H1 (cell line): Measurements from ENCODE around the gene C6orf136. TPM values are rescaled to one million over a fixed set of nuclear protein-coding genes. Genes with fewer than 3 reads are reported as not detected.

Experiments
- CTCF ChIA-PET: fragments of 300-600 bp; sonication (Branson Sonifier 250); formaldehyde crosslinking; loops from one replicate; lab custom pipeline; 2021; ENCODE audit not compliant: partially characterized antibody; lab: Charles Lee
- POLR2A ChIA-PET: fragments of 300-600 bp; sonication (Branson Sonifier 250); formaldehyde crosslinking; loops from one replicate; lab custom pipeline; 2021; ENCODE audit warnings: inconsistent platforms; ENCODE audit not compliant: partially characterized antibody; lab: Charles Lee
- DNase-seq, 2 experiments: peaks; one replicate each; pipeline versions ENCODE4 v3.0.0 to v3.0.0-alpha.2; 2010 to 2022; ENCODE audit warnings: low spot score in 2 of 2, low read depth in 1 of 2, mixed read lengths in 1 of 2
- FAIRE-seq: peaks from 2 replicates; lab custom pipeline; 2011; peaks lifted over from hg19 to GRCh38; lab: Jason Lieb, UNC
- H2AFZ ChIP-seq: 2 replicates; pipeline ENCODE4 v1.8.1; 2012; ENCODE audit warnings: low read length, inconsistent platforms
- H2AK5ac ChIP-seq: 2 replicates; pipeline ENCODE4 v1.6.1; 2013; ENCODE audit warnings: low read depth, low read length
- H2BK120ac ChIP-seq: replicated peaks from 2 replicates; pipeline ENCODE3; 2013; ENCODE audit warnings: low read depth, low read length, inconsistent platforms
- H2BK12ac ChIP-seq: 2 replicates; pipeline ENCODE4 v1.6.1; 2013; ENCODE audit warnings: low read depth, low read length
- H2BK15ac ChIP-seq: 2 replicates; pipeline ENCODE4 v1.6.1; 2013; ENCODE audit warnings: low read length
- H2BK20ac ChIP-seq: 2 replicates; pipeline ENCODE4 v1.6.1; 2013; ENCODE audit warnings: low read length
- H2BK5ac ChIP-seq: 2 replicates; pipeline ENCODE4 v1.6.1; 2013; ENCODE audit warnings: low read depth, low read length
- H3K14ac ChIP-seq: 2 replicates; pipeline ENCODE4 v1.6.1; 2013; ENCODE audit warnings: inconsistent platforms; ENCODE audit not compliant: insufficient read length
- H3K18ac ChIP-seq: 2 replicates; pipeline ENCODE4 v1.6.1; 2013; ENCODE audit warnings: low read length; ENCODE audit errors: extremely low read depth
- H3K23ac ChIP-seq: 2 replicates; pipeline ENCODE4 v1.6.1; 2013; ENCODE audit warnings: inconsistent platforms; ENCODE audit not compliant: insufficient read length
- H3K23me2 ChIP-seq: 2 replicates; pipeline ENCODE4 v1.6.1; 2013; ENCODE audit warnings: low read depth, low read length
- H3K27ac ChIP-seq: 2 replicates; pipeline ENCODE4 v1.6.1; 2011; ENCODE audit warnings: low read depth, low read length, inconsistent platforms
- H3K27me3 ChIP-seq, 4 experiments: replicated peaks in 1 of 4; 1 replicate in 1 of 4; 2 replicates in 3 of 4; pipeline versions ENCODE4 v1.6.1 to v1.8.1; 2011 to 2013; ENCODE audit warnings: low read length in 3 of 4, mild to moderate bottlenecking in 3 of 4, inconsistent platforms in 2 of 4, mixed read lengths in 2 of 4, moderate library complexity in 1 of 4; ENCODE audit not compliant: control insufficient read depth in 3 of 4, insufficient read depth in 3 of 4; ENCODE audit errors: extremely low read depth in 1 of 4
- H3K36me3 ChIP-seq, 4 experiments: 2 replicates each; pipeline versions ENCODE4 v1.6.1 to v1.8.1; 2011 to 2013; ENCODE audit warnings: mild to moderate bottlenecking in 4 of 4, low read length in 3 of 4, moderate library complexity in 2 of 4, control low read depth in 1 of 4, inconsistent platforms in 1 of 4; ENCODE audit not compliant: insufficient read depth in 4 of 4, control insufficient read depth in 2 of 4
- H3K4ac ChIP-seq: replicated peaks from 2 replicates; pipeline ENCODE3; 2013; ENCODE audit warnings: low read length, low read depth, mixed read lengths, inconsistent platforms; ENCODE audit not compliant: insufficient read length
- H3K4me1 ChIP-seq, 4 experiments: replicated peaks in 1 of 4; 1 replicate in 1 of 4; 2 replicates in 3 of 4; pipeline versions ENCODE4 v1.6.1 to v1.8.1; 2011 to 2013; ENCODE audit warnings: low read length in 3 of 4, inconsistent platforms in 2 of 4, mixed read lengths in 1 of 4; ENCODE audit not compliant: insufficient read depth in 4 of 4, control insufficient read depth in 3 of 4
- H3K4me2 ChIP-seq, 2 experiments: 2 replicates each; pipeline versions ENCODE4 v1.6.1 to v1.8.1; 2011 to 2013; ENCODE audit warnings: low read depth in 2 of 2, low read length in 2 of 2, control low read depth in 1 of 2, inconsistent platforms in 1 of 2, mild to moderate bottlenecking in 1 of 2; ENCODE audit not compliant: insufficient read depth in 1 of 2
- H3K4me3 ChIP-seq, 4 experiments: fragments of 200-600, 300-600 bp in 1 of 4; sonication (generic), shearing (Covaris generic), sonication (Bioruptor Twin) in 1 of 4; 2 replicates each; pipeline versions ENCODE4 v1.5.1 to v1.8.1; 2011 to 2016; ENCODE audit warnings: low read length in 4 of 4, low read depth in 3 of 4, control low read depth in 2 of 4, inconsistent platforms in 2 of 4, mild to moderate bottlenecking in 2 of 4, mixed read lengths in 1 of 4, moderate library complexity in 1 of 4; ENCODE audit not compliant: insufficient read depth in 2 of 4; ENCODE audit errors: extremely low read depth in 1 of 4
- H3K56ac ChIP-seq: replicated peaks from 2 replicates; pipeline ENCODE3; 2013; ENCODE audit warnings: low read depth, mild to moderate bottlenecking, mixed read lengths, low read length, inconsistent platforms; ENCODE audit not compliant: insufficient read length
- H3K79me1 ChIP-seq: 2 replicates; pipeline ENCODE4 v1.6.1; 2013; ENCODE audit warnings: low read depth, low read length, control low read depth
- H3K79me2 ChIP-seq, 2 experiments: 2 replicates each; pipeline versions ENCODE4 v1.6.1 to v1.8.1; 2012 to 2013; ENCODE audit warnings: low read length in 2 of 2, mild to moderate bottlenecking in 2 of 2, inconsistent platforms in 1 of 2; ENCODE audit not compliant: insufficient read depth in 2 of 2, control insufficient read depth in 1 of 2
- H3K9ac ChIP-seq, 4 experiments: replicated peaks in 1 of 4; 1 replicate in 1 of 4; 2 replicates in 3 of 4; pipeline versions ENCODE4 v1.6.1 to v1.8.1; 2011 to 2013; ENCODE audit warnings: low read depth in 3 of 4, low read length in 3 of 4, control low read depth in 2 of 4, mild to moderate bottlenecking in 2 of 4, moderate library complexity in 2 of 4, inconsistent platforms in 1 of 4; ENCODE audit errors: extremely low read depth in 1 of 4
- H3K9me3 ChIP-seq, 2 experiments: 2 replicates each; pipeline versions ENCODE4 v1.6.1 to v1.8.1; 2012 to 2013; ENCODE audit warnings: mild to moderate bottlenecking in 2 of 2, moderate library complexity in 2 of 2, control low read depth in 1 of 2, inconsistent platforms in 1 of 2, low read depth in 1 of 2, low read length in 1 of 2, mixed read lengths in 1 of 2; ENCODE audit not compliant: insufficient read depth in 2 of 2
- H4K20me1 ChIP-seq, 2 experiments: replicated peaks in 1 of 2; 2 replicates each; pipeline versions ENCODE3 to v1.8.1; 2011 to 2013; ENCODE audit warnings: inconsistent platforms in 2 of 2, low read length in 2 of 2, mild to moderate bottlenecking in 1 of 2; ENCODE audit not compliant: insufficient read depth in 2 of 2, control insufficient read depth in 1 of 2
- H4K5ac ChIP-seq: 2 replicates; pipeline ENCODE4 v1.6.1; 2013; ENCODE audit warnings: low read length, low read depth, mixed read lengths, inconsistent platforms; ENCODE audit not compliant: insufficient read length
- H4K8ac ChIP-seq: 2 replicates; pipeline ENCODE4 v1.8.0; 2013; ENCODE audit warnings: mild to moderate bottlenecking, moderate library complexity, low read length, inconsistent platforms; ENCODE audit not compliant: insufficient read depth; ENCODE audit errors: extremely low read depth
- H4K91ac ChIP-seq: replicated peaks from 2 replicates; pipeline ENCODE3; 2013; ENCODE audit warnings: low read length, mixed read lengths, inconsistent platforms; ENCODE audit not compliant: insufficient read length
- HDAC2 ChIP-seq, 2 experiments: fragments of 300-600 bp in 1 of 2; sonication (generic) in 1 of 2; IDR thresholded peaks; 2 replicates each; pipeline ENCODE4 v1.6.1; 2011 to 2012; ENCODE audit warnings: low read depth in 2 of 2, low read length in 2 of 2, mild to moderate bottlenecking in 2 of 2, moderate library complexity in 2 of 2, borderline replicate concordance in 1 of 2, inconsistent platforms in 1 of 2
- KDM4A ChIP-seq: IDR thresholded peaks from one replicate; pipeline ENCODE4 v1.7.1; 2012; ENCODE audit warnings: low read depth, mild to moderate bottlenecking, moderate library complexity, low read length, inconsistent platforms; ENCODE audit not compliant: severe bottlenecking
- MAFK ChIP-seq: IDR thresholded peaks from 2 replicates; pipeline ENCODE4 v1.6.1; 2012; ENCODE audit warnings: low read depth, mild to moderate bottlenecking, improper control_type of control experiment, low read length
- POLR2AphosphoS5 ChIP-seq: IDR thresholded peaks from 2 replicates; pipeline ENCODE4 v1.6.1; 2011; ENCODE audit warnings: low read depth, low read length
- RBBP5 ChIP-seq: IDR thresholded peaks from 2 replicates; pipeline ENCODE4 v1.7.1; 2012; ENCODE audit warnings: low read depth, mild to moderate bottlenecking, inconsistent platforms, low read length, moderate library complexity, borderline replicate concordance
- RXRA ChIP-seq: IDR thresholded peaks from 2 replicates; pipeline ENCODE4 v1.6.1; 2011; ENCODE audit warnings: low read depth, mild to moderate bottlenecking, low read length, moderate library complexity; ENCODE audit not compliant: insufficient read depth
- SAP30 ChIP-seq: fragments of 300-600 bp; sonication (generic); IDR thresholded peaks from 2 replicates; pipeline ENCODE4 v1.7.1; 2012; ENCODE audit warnings: low read length, moderate library complexity, mild to moderate bottlenecking, inconsistent platforms; ENCODE audit not compliant: insufficient read depth, insufficient replicate concordance
- SIRT6 ChIP-seq: IDR thresholded peaks from one replicate; pipeline ENCODE4 v1.7.1; 2012; ENCODE audit warnings: low read length, inconsistent platforms
- SP4 ChIP-seq: IDR thresholded peaks from 2 replicates; pipeline ENCODE4 v1.6.1; 2012; ENCODE audit warnings: low read length, inconsistent platforms
- TBP ChIP-seq: IDR thresholded peaks from 2 replicates; pipeline ENCODE4 v1.6.1; 2011; ENCODE audit warnings: low read depth, low read length, improper control_type of control experiment
- WGBS, 2 experiments: shearing (Covaris generic) in 1 of 2; methylation state at CpG; one replicate each; pipeline versions ENCODE4 v1.1.6 to v1.1.7; 2013 to 2015; ENCODE audit warnings: low lambda C conversion rate in 2 of 2, mixed read lengths in 2 of 2, inconsistent platforms in 1 of 2, low coverage in 1 of 2, missing lambda C conversion rate in 1 of 2; ENCODE audit not compliant: insufficient replicate concordance in 2 of 2, insufficient coverage in 1 of 2, insufficient read length in 1 of 2; ENCODE audit errors: extremely low coverage in 1 of 2, missing lambda C conversion rate in 1 of 2; 5-methylcytosine and 5-hydroxymethylcytosine counted together
- polyA plus RNA-seq, 7 experiments: library from polyadenylated mRNA; depleted of rRNA in 3 of 7; stranded (reverse) in 5 of 7; unstranded in 2 of 7; fragments of >200 nt in 5 of 7; fragments of 200-250 nt in 2 of 7; gene quantifications; 1 replicate in 5 of 7; 2 replicates in 1 of 7; 4 replicates in 1 of 7; pipeline versions ENCODE4 v1.2.1 to v1.2.3, GENCODE V29; 2011 to 2013; ENCODE audit warnings: missing spikeins in 2 of 7, mixed read lengths in 2 of 7
- total RNA-seq: library from RNA; stranded (reverse); fragmentation: NEBNext Ultra II Directional; extraction: Animal tissue kit (Norgen Biotek cat#: 25700); gene quantifications from 2 replicates; pipeline ENCODE4 v1.2.1, GENCODE V29; 2021

The C6orf136 gene
- total and polyA plus RNA-seq, 2 of the 8 experiments (the other 6 are each of a cell fraction or from before 2014, with no cell fraction given), result 20.8 to 23.1 TPM

DNA sequence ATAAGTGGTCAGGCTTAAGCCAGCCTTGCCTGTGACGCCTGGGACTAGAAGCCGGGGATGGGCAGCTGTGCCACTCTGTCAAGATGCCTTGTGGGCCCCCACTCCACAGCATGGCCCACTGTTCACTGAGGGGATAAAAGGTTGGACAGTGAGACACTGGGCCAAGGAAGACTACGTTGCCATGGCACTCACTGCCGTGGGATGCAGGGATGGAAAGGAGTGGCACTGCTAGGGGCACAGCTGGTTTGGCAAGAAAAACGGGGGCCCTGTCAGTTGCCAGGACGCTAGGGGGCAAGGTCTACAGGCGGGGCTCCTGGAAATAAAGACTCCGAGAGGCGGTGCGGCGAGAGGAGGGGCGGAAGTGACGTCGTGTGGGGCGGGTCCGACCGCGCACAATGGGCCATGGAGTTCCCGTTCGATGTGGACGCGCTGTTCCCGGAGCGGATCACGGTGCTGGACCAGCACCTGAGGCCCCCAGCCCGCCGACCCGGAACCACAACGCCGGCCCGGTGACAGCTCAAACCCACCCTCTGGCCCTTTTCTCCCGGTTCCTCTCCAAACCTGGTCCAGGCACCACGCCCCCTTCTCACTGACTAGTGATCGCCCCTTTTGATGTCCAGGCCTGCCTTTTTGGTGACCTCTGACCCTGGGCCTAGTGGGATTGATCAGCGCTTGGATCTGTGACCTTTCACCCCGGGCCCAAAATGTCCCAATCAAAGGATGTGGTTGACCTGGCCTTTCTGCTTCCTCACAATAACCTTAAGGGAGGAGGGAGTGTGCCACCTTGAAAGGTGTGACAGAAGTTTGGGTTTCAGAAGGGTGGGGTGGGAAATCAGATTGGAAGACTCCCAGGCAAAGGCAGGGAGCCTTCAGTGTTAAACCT is 20.2 kb upstream of the C6orf136 start, which contains the start of gene ATAT1:
TSS of gene ATAT1 (plus strand) at position 391 of the 883 bp plus-strand sequence.
- ChIA-PET CTCF (interaction anchor here (0.6 to 1.5 kb wide), 7 partner anchors 14 to 160 kb away, joined by 3 to 5 read pairs (median 3); no protein-coding TSS in a partner anchor), POLR2A (interaction anchor here (0.7 to 7.0 kb wide), 21 partner anchors 8 to 115 kb away, joined by 3 to 62 read pairs (median 5); partner anchors contain the start of genes MDC1, MRPS18B and PPP1R10)
- H3K27ac ChIP-seq, result peak within 1 kb of the TSS; percentile 92
- no peak; the same call in 1 of the 2 replicates for TF ChIP-seq TBP
- no peak for TF ChIP-seq SIRT6
- TF ChIP-seq RBBP5, result no peak
- TF ChIP-seq HDAC2 (IDR thresholded peaks at IDR 0.05; ENCODE audit: borderline replicate concordance in 1 of 2, low read depth in 2 of 2, low read length in 2 of 2), result peak in 1 of 2 experiments; percentile 36; a peak in 1 of 4 replicates
- TF ChIP-seq RXRA, result no peak
- peak; percentile 75 for TF ChIP-seq SAP30
- TF ChIP-seq SP4, result no peak
- peak; percentile 89 for TF ChIP-seq POLR2AphosphoS5
- TF ChIP-seq MAFK, result no peak
- peak; percentile 38 for TF ChIP-seq KDM4A

More for the DNA sequence above, 20.2 kb upstream of the C6orf136 start, which contains the start of gene ATAT1:
- Histone ChIP-seq H2AK5ac (no peak within 1 kb of the TSS), H3K18ac (peak within 1 kb of the TSS; percentile 62), H2BK120ac (no peak within 1 kb of the TSS), H2BK15ac (0 out of 2 replicates have a peak within 1 kb of the TSS, but pooled peaks have one; percentile 77), H3K4me2 (peak within 1 kb of the TSS; percentile 86 to 90), H3K27me3 (no peaks in the 10 kb centered on the region), H3K36me3 (peaks cover 8 to 52% (median 31%) of the 10 kb centered on the region in 4 experiments), H2BK12ac (no peak within 1 kb of the TSS), H3K79me1 (no peaks in the 10 kb centered on the region), H3K23me2 (peaks cover 5% of the 10 kb centered on the region), H2AFZ (0 out of 2 replicates have a peak within 1 kb of the TSS, but pooled peaks have one; percentile 48), H3K14ac (no peak within 1 kb of the TSS), H4K91ac (no peak within 1 kb of the TSS), H4K5ac (peak within 1 kb of the TSS; percentile 24), H3K23ac (no peak within 1 kb of the TSS), H4K8ac (peak within 1 kb of the TSS; percentile 81), H3K56ac (no peak within 1 kb of the TSS), H4K20me1 (peaks cover 0 to 4% of the 10 kb centered on the region in 2 experiments), H3K9ac (peak within 1 kb of the TSS; percentile 41 to 85 (median 78)), H3K4me3 (peak within 1 kb of the TSS; percentile 79 to 88 (median 83)), H2BK20ac (no peak within 1 kb of the TSS), H2BK5ac (peak within 1 kb of the TSS; percentile 79), H3K79me2 (peaks cover 0 to 8% of the 10 kb centered on the region in 2 experiments; a peak in 2 of 4 replicates), H3K9me3 (no peaks in the 10 kb centered on the region), H3K4ac (no peak within 1 kb of the TSS), H3K4me1 (peaks cover 2 to 10% (median 4%) of the 10 kb centered on the region in 4 experiments; a peak in 5 of 7 replicates)
- 10% methylated on average over 35 of the region's 36 CpGs; no CpG with 5 or more reads in 1 of the 2 experiments for WGBS, 2 experiments
- DNase-seq, result peak; percentile 60 to 96
- no peak for FAIRE-seq
